Lung (tissue), 12 donors: ENCODE measurements around the gene TEX14. TPM values are rescaled to one million over a fixed set of nuclear protein-coding genes. Genes with fewer than 3 reads are reported as not detected.

ENCODE experiments used
- ATAC-seq: fragments of 200-7000 bp; cut with Tn5 transposase; one replicate; pipeline ENCODE4 v1.9.1; 2020; ENCODE audit warnings: moderate number of reproducible peaks; ENCODE audit not compliant: insufficient read depth, low FRiP score
- DNase-seq, 3 donors: peaks; one replicate each; pipeline ENCODE4 v3.0.0-alpha.2; 2013 to 2017
- H3K27ac ChIP-seq, 2 donors: one replicate each; pipeline ENCODE4 v1.5.1; 2013; ENCODE audit warnings: mild to moderate bottlenecking in 2 of 2, moderate library complexity in 2 of 2, control low read depth in 1 of 2, inconsistent platforms in 1 of 2, low read depth in 1 of 2, low read length in 1 of 2
- H3K27me3 ChIP-seq, 3 donors: one replicate each; pipeline ENCODE4 v1.5.1; 2013; ENCODE audit warnings: low read length in 2 of 3; ENCODE audit not compliant: control insufficient read depth in 3 of 3, insufficient read depth in 3 of 3
- H3K36me3 ChIP-seq, 4 donors: one replicate each; pipeline ENCODE4 v1.5.1; 2013; ENCODE audit warnings: low read length in 4 of 4, mild to moderate bottlenecking in 1 of 4, moderate library complexity in 1 of 4; ENCODE audit not compliant: control insufficient read depth in 4 of 4, insufficient read depth in 4 of 4
- H3K4me1 ChIP-seq, 5 donors: one replicate each; pipeline ENCODE4 v1.5.1; 2013; ENCODE audit warnings: low read length in 5 of 5, mild to moderate bottlenecking in 2 of 5, moderate library complexity in 1 of 5; ENCODE audit not compliant: control insufficient read depth in 5 of 5, insufficient read depth in 5 of 5
- H3K4me3 ChIP-seq: one replicate; pipeline ENCODE4 v1.5.1; 2013; ENCODE audit warnings: mild to moderate bottlenecking, control low read depth, moderate library complexity
- H3K9ac ChIP-seq, 2 donors: one replicate each; pipeline ENCODE4 v1.5.1; 2013; ENCODE audit warnings: low read length in 2 of 2, control low read depth in 1 of 2; ENCODE audit not compliant: insufficient read depth in 1 of 2
- H3K9me3 ChIP-seq, 4 donors: one replicate each; pipeline ENCODE4 v1.5.1; 2013; ENCODE audit warnings: low read length in 3 of 4, mild to moderate bottlenecking in 1 of 4, moderate library complexity in 1 of 4; ENCODE audit not compliant: control insufficient read depth in 4 of 4, insufficient read depth in 3 of 4
- CTCF ChIP-seq: IDR thresholded peaks from 2 replicates; pipeline ENCODE4 v1.5.1; 2012; ENCODE audit warnings: mild to moderate bottlenecking; ENCODE audit errors: control extremely low read depth, extremely low read depth
- WGBS, 2 donors: extraction: QIAGEN DNeasy Blood & Tissue Kit; methylation state at CpG; one replicate each; pipeline ENCODE4 v1.1.7; 2013; 5-methylcytosine and 5-hydroxymethylcytosine counted together
- polyA plus RNA-seq, 2 donors: library from polyadenylated mRNA; stranded (reverse); fragments of 200-250 nt; gene quantifications; one replicate each; pipeline ENCODE4 v1.2.1, GENCODE V29; 2013
- total RNA-seq, 2 donors: library from RNA; depleted of rRNA in 1 of 2; stranded (reverse); fragments of >200 nt in 1 of 2; gene quantifications; one replicate each; pipeline ENCODE4 v1.2.1, GENCODE V29; 2014 to 2021
- donor health status: control.
- donor health status: control.
- donor health status: Bipolar disorder and iron deficiency.
- donor health status: healthy.
- donor health status: DM: yes; HTN: yes; CAD: no.

TEX14 gene
- total and polyA plus RNA-seq, 4 donors: 0.13 to 1.5 (median 0.74) TPM; not detected in 1

GRCh38 chr17:58590377-58590776 lies 101.5 kb downstream of the TEX14 start:
- 79 to 93% methylated on average over 2 of the region's 2 CpGs for WGBS, 2 donors
- no peak overlapping the region for H3K27ac ChIP-seq
- H3K4me1 ChIP-seq: peaks cover 0 to 10% (median 0%) of the 10 kb centered on the region in 5 donors
- H3K4me3 ChIP-seq: no peak overlapping the region
- H3K9ac ChIP-seq: no peak overlapping the region
- no peaks in the 10 kb centered on the region for H3K9me3 ChIP-seq
- H3K27me3 ChIP-seq: no peaks in the 10 kb centered on the region
- TF ChIP-seq CTCF: no peak
- H3K36me3 ChIP-seq: no peaks in the 10 kb centered on the region
- ATAC-seq (no peak), DNase-seq (no peak)

GRCh38 chr17:58587713-58588117 lies 104.1 kb downstream of the TEX14 start:
- DNase-seq (peak; percentile 46 to 53 (median 49)), ATAC-seq (no peak)
- Histone ChIP-seq H3K36me3 (no peaks in the 10 kb centered on the region), H3K9me3 (no peaks in the 10 kb centered on the region), H3K27me3 (no peaks in the 10 kb centered on the region), H3K27ac (no peak overlapping the region), H3K9ac (no peak overlapping the region), H3K4me3 (no peak overlapping the region), H3K4me1 (peaks cover 0 to 26% (median 0%) of the 10 kb centered on the region in 5 donors)
- peak; percentile 74 for TF ChIP-seq CTCF
- WGBS, 2 donors: 3 to 12% methylated on average over 2 of the region's 2 CpGs

- 44 to 62% methylated on average over 1 of the region's 1 CpG for WGBS, 2 donors
- H3K27me3 ChIP-seq: no peaks in the 10 kb centered on the region
- no peak for ATAC-seq
- no peak overlapping the region for H3K9ac ChIP-seq
- no peaks in the 10 kb centered on the region for H3K36me3 ChIP-seq
- DNase-seq: no peak
- TF ChIP-seq CTCF: no peak
- no peak overlapping the region for H3K4me3 ChIP-seq
- H3K27ac ChIP-seq: no peak overlapping the region
- H3K9me3 ChIP-seq: no peaks in the 10 kb centered on the region
- H3K4me1 ChIP-seq: peaks cover 0 to 26% (median 0%) of the 10 kb centered on the region in 5 donors
Measured at GRCh38 chr17:58586009-58586644, 105.7 kb downstream of the TEX14 start.

- DNase-seq (no peak), ATAC-seq (no peak)
- Histone ChIP-seq H3K9ac (no peak overlapping the region), H3K9me3 (no peaks in the 10 kb centered on the region), H3K4me3 (no peak overlapping the region), H3K27ac (no peak overlapping the region), H3K4me1 (peaks cover 0 to 26% (median 0%) of the 10 kb centered on the region in 5 donors), H3K27me3 (no peaks in the 10 kb centered on the region), H3K36me3 (no peaks in the 10 kb centered on the region)
- TF ChIP-seq CTCF: no peak
- WGBS, 2 donors: 91 to 94% methylated on average over 10 of the region's 10 CpGs
Measured at GRCh38 chr17:58585554-58585953, 106.3 kb downstream of the TEX14 start.
